ENCODE measurements around the gene ZCCHC2.

- TF ChIP-seq GATA2 (IDR thresholded peaks at IDR 0.05; ENCODE audit: low read depth, low read length) (no peak), GATA3 (IDR thresholded peaks at IDR 0.05; ENCODE audit: low read depth, low read length) (no peak)
Measured at GRCh38 chr18:62558015-62558663, 35.3 kb downstream of the ZCCHC2 start.
